OCI-LY3 (cell line): ENCODE data around the gene MAGI1.

Source experiments
- CTCF ChIP-seq: fragments of 200-600, 300-600 bp; sonication (generic); IDR thresholded peaks from 2 replicates; pipeline ENCODE4 v1.5.1; 2014; ENCODE audit warnings: antibody characterized with exemption, low read length, low read depth
- EZH2phosphoT487 ChIP-seq: fragments of 200-600 bp; shearing (Covaris generic); IDR thresholded peaks from 2 replicates; pipeline ENCODE4 v1.6.1; 2018; ENCODE audit warnings: antibody characterized with exemption, mixed run types, low read depth

GRCh38 chr3:65950340-65951326, 88.1 kb downstream of the MAGI1 start:
- TF ChIP-seq CTCF, result no peak
- TF ChIP-seq EZH2phosphoT487, result no peak
